Panc1 (cell line): ENCODE data around the gene PANK4. TPM values are rescaled to one million over a fixed set of nuclear protein-coding genes. Genes with fewer than 3 reads are reported as not detected.

Experiments
- ATAC-seq: fragments of 200-7000 bp; cut with Tn5 transposase; 2 replicates; pipeline ENCODE4 v1.9.1; 2020; ENCODE audit warnings: mild to moderate bottlenecking, moderate library complexity
- BruUV-seq: library from RNA; stranded (reverse); fragments of 400-500 nt; replicated peaks from 2 replicates; lab custom pipeline; 2021; lab: Mats Ljungman, UMichigan
- CTCF ChIA-PET: fragments of 300-600 bp; sonication (Branson Sonifier 250); formaldehyde crosslinking; loops from one replicate; lab custom pipeline; 2022; ENCODE audit warnings: antibody characterized with exemption; lab: Charles Lee
- POLR2A ChIA-PET: fragments of 300-600 bp; sonication (Branson Sonifier 250); formaldehyde crosslinking; loops from one replicate; lab custom pipeline; 2022; ENCODE audit warnings: antibody characterized with exemption; lab: Charles Lee
- DNase-seq: peaks from one replicate; pipeline ENCODE4 v3.0.0-alpha.2; 2010; ENCODE audit warnings: low read depth, low spot score
- H3K27ac ChIP-seq: 2 replicates; pipeline ENCODE4 v1.5.1; 2011; ENCODE audit warnings: mild to moderate bottlenecking, low read length, inconsistent platforms
- H3K27me3 ChIP-seq: fragments of 200-500 bp; sonication (Bioruptor generic); 2 replicates; pipeline ENCODE4 v1.6.0; 2014; ENCODE audit warnings: low read length, inconsistent platforms; ENCODE audit not compliant: control insufficient read depth, insufficient read depth
- H3K36me3 ChIP-seq: fragments of 200-500 bp; sonication (Bioruptor generic); 2 replicates; pipeline ENCODE4 v1.5.1; 2014; ENCODE audit warnings: inconsistent platforms, mild to moderate bottlenecking, low read length, moderate library complexity; ENCODE audit not compliant: control insufficient read depth, insufficient read depth
- H3K4me1 ChIP-seq: 2 replicates; pipeline ENCODE4 v1.5.1; 2011; ENCODE audit warnings: inconsistent platforms, mild to moderate bottlenecking, low read length, moderate library complexity; ENCODE audit not compliant: control insufficient read depth, insufficient read depth
- H3K4me3 ChIP-seq, 2 experiments: 2 replicates each; pipeline ENCODE4 v1.5.1; 2011 to 2012; ENCODE audit warnings: low read depth in 2 of 2, low read length in 2 of 2, mild to moderate bottlenecking in 2 of 2, inconsistent platforms in 1 of 2, moderate library complexity in 1 of 2
- H3K9me3 ChIP-seq: fragments of 200-500 bp; sonication (Bioruptor generic); 2 replicates; pipeline ENCODE4 v1.5.1; 2014; ENCODE audit warnings: low read depth, mild to moderate bottlenecking, inconsistent platforms, low read length, moderate library complexity; ENCODE audit not compliant: control insufficient read depth, insufficient read depth
- POLR2AphosphoS5 ChIP-seq: IDR thresholded peaks from 2 replicates; pipeline ENCODE4 v1.6.1; 2012; ENCODE audit warnings: mild to moderate bottlenecking, low read depth, low read length, moderate library complexity
- SIN3A ChIP-seq: IDR thresholded peaks from 2 replicates; pipeline ENCODE4 v1.6.1; 2012; ENCODE audit warnings: low read depth, mild to moderate bottlenecking, low read length, moderate library complexity, borderline replicate concordance; ENCODE audit not compliant: insufficient read depth
- TCF7L2 ChIP-seq: IDR thresholded peaks from 2 replicates; pipeline ENCODE4 v1.6.1; 2011; ENCODE audit warnings: mild to moderate bottlenecking, low read depth, low read length, inconsistent platforms
- in situ Hi-C: cut with HindIII; loops from 2 replicates; pipeline ENCODE4 v1.10.0; 2016; ENCODE audit warnings: low sequenced_read_pairs, low pct_unique_long_range_greater_than_20kb
- intact Hi-C: fragments of 100-400 bp; cut with micrococcal nuclease; formaldehyde crosslinking; loops from one replicate; pipeline ENCODE4 v1.10.0; 2022; ENCODE audit not compliant: unreplicated experiment
- total RNA-seq: library from RNA; stranded (reverse); gene quantifications from one replicate; pipeline ENCODE4 v1.2.1, GENCODE V29; 2021; ENCODE audit not compliant: unreplicated experiment
- TF ChIP-seq, protein P1 (sequence below), 2 experiments: IDR thresholded peaks; 2 replicates each; pipeline ENCODE4 v1.6.1; 2011 to 2012; ENCODE audit warnings: low read depth in 2 of 2, control low read depth in 1 of 2, low read length in 1 of 2, mild to moderate bottlenecking in 1 of 2, moderate library complexity in 1 of 2; ENCODE audit not compliant: insufficient read depth in 1 of 2
- TF ChIP-seq, protein P2 (sequence below): fragments of 450-650 bp; IDR thresholded peaks from 2 replicates; pipeline ENCODE4 v1.5.1; 2017; ENCODE audit warnings: mild to moderate bottlenecking

The PANK4 gene
- total RNA-seq, 1 experiment from 2014 or later: 35.9 TPM

DNA sequence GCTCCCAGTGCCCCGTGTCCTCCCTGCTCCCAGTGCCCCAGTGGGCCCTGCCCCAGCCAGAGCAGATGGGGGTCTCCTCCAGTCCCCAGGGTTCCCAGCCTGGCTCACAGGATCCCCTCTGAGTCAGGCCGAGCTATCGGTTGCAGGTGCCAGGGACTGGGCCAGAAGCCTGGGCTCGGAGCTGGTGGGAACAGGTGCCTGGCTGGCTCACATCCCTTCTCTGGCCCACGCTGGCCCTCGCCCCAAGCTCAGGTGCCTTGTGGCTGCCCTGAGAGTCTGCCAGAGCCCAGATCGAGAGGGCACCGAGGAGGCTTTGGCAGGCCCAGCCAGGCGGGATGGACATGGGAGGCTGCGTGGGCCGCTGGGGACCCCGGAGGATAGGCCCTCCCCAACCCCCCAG lies 31.4 kb downstream of the PANK4 start:
- Histone ChIP-seq H3K4me1 (peaks cover 29% of the 10 kb centered on the region), H3K9me3 (no peaks in the 10 kb centered on the region), H3K27ac (no peak overlapping the region), H3K4me3 (no peak overlapping the region), H3K36me3 (no peaks in the 10 kb centered on the region), H3K27me3 (no peaks in the 10 kb centered on the region)
- in situ Hi-C loops (no loop called here), intact Hi-C loops (loop anchor here (10.0 kb wide), 1 partner anchor 560 kb away; no protein-coding TSS in a partner anchor)
- TF ChIP-seq, protein P1, sequence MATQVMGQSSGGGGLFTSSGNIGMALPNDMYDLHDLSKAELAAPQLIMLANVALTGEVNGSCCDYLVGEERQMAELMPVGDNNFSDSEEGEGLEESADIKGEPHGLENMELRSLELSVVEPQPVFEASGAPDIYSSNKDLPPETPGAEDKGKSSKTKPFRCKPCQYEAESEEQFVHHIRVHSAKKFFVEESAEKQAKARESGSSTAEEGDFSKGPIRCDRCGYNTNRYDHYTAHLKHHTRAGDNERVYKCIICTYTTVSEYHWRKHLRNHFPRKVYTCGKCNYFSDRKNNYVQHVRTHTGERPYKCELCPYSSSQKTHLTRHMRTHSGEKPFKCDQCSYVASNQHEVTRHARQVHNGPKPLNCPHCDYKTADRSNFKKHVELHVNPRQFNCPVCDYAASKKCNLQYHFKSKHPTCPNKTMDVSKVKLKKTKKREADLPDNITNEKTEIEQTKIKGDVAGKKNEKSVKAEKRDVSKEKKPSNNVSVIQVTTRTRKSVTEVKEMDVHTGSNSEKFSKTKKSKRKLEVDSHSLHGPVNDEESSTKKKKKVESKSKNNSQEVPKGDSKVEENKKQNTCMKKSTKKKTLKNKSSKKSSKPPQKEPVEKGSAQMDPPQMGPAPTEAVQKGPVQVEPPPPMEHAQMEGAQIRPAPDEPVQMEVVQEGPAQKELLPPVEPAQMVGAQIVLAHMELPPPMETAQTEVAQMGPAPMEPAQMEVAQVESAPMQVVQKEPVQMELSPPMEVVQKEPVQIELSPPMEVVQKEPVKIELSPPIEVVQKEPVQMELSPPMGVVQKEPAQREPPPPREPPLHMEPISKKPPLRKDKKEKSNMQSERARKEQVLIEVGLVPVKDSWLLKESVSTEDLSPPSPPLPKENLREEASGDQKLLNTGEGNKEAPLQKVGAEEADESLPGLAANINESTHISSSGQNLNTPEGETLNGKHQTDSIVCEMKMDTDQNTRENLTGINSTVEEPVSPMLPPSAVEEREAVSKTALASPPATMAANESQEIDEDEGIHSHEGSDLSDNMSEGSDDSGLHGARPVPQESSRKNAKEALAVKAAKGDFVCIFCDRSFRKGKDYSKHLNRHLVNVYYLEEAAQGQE (IDR thresholded peaks at IDR 0.05; ENCODE audit: insufficient read depth in 1 of 2, low read depth in 2 of 2, low read length in 1 of 2): no peak
- TF ChIP-seq POLR2AphosphoS5 (no peak), SIN3A (no peak)
- ChIA-PET POLR2A (no interaction called here), CTCF (no interaction called here)
- no TSS peak for BruUV-seq
- DNase-seq: no peak
- no peak for ATAC-seq

DNA sequence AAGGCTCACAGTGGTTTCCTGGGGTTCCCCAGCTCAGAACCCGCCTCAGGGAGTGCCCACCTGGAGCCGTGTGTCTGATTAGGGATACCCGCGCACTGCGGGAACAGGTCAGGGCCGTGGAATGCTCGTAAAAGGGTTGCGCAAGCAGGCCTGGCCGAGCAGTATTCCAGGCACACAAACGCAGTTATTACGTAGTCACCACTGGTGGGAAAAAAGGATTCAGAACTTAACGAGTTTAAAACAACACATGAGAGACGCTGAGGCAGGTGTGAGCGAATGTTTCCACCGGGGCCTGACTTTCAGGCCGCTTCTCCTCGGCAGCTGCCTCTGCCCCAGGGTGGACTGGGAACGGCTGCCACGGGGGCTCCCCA lies 32.1 kb downstream of the PANK4 start:
- no peak overlapping the region for H3K4me3 ChIP-seq
- peak; percentile 45 for DNase-seq
- TF ChIP-seq, protein P2, sequence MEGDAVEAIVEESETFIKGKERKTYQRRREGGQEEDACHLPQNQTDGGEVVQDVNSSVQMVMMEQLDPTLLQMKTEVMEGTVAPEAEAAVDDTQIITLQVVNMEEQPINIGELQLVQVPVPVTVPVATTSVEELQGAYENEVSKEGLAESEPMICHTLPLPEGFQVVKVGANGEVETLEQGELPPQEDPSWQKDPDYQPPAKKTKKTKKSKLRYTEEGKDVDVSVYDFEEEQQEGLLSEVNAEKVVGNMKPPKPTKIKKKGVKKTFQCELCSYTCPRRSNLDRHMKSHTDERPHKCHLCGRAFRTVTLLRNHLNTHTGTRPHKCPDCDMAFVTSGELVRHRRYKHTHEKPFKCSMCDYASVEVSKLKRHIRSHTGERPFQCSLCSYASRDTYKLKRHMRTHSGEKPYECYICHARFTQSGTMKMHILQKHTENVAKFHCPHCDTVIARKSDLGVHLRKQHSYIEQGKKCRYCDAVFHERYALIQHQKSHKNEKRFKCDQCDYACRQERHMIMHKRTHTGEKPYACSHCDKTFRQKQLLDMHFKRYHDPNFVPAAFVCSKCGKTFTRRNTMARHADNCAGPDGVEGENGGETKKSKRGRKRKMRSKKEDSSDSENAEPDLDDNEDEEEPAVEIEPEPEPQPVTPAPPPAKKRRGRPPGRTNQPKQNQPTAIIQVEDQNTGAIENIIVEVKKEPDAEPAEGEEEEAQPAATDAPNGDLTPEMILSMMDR: no peak
- no peak for TF ChIP-seq SIN3A
- TF ChIP-seq POLR2AphosphoS5: no peak
- H3K36me3 ChIP-seq: no peaks in the 10 kb centered on the region
- no TSS peak for BruUV-seq
- ChIA-PET POLR2A (no interaction called here), CTCF (no interaction called here)
- H3K9me3 ChIP-seq: no peaks in the 10 kb centered on the region
- peak; percentile 71 for ATAC-seq
- intact Hi-C loops: loop anchor here (10.0 kb wide), 1 partner anchor 560 kb away; no protein-coding TSS in a partner anchor
- H3K4me1 ChIP-seq: peaks cover 22% of the 10 kb centered on the region
- H3K27me3 ChIP-seq: no peaks in the 10 kb centered on the region
- in situ Hi-C loops: no loop called here
- H3K27ac ChIP-seq: peak overlapping the region; percentile 48; the same call in 1 of the 2 replicates

DNA sequence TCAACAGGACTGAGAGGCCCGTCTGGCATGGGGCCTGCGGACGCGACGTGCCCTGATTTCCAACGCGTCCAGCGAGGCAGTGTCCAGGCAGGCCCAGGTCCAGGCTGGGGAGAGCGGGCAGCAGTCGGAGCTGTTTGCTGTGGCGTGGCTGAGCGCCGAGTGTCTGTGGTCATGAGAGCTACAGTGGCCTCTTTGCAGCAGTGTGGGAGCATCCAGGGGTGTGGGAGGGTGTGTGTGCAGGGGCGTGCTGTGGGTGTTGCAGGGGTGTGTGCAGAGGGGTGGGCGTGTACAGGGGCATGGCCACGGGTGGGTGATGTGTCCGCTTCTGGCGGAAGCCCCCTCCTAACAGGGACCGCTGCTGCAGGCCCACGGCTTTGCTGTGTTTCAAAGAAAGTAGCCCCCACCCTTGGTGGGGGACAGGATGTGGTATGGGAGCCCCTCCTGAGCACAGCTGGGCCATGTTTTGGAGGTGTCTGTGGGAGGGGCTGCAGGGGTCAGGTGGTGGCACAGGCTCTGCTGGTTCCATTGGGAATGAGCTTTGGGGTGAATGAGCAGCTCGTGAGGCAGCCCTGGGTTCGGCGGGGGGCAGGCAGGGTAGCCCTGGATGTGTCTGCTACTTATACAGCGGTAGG lies 32.6 kb downstream of the PANK4 start:
- no peaks in the 10 kb centered on the region for H3K27me3 ChIP-seq
- H3K4me3 ChIP-seq: no peak overlapping the region
- H3K4me1 ChIP-seq: peaks cover 22% of the 10 kb centered on the region
- intact Hi-C loops (loop anchor here (10.0 kb wide), 1 partner anchor 561 kb away; no protein-coding TSS in a partner anchor), in situ Hi-C loops (no loop called here)
- ATAC-seq (peak; percentile 3; the same call in 1 of the 2 replicates), DNase-seq (no peak)
- no peaks in the 10 kb centered on the region for H3K36me3 ChIP-seq
- no TSS peak for BruUV-seq
- CTCF ChIA-PET: interaction anchor here (0.6 kb wide), 1 partner anchor 14 kb away, joined by 3 read pairs; no protein-coding TSS in a partner anchor
- POLR2A ChIA-PET: no interaction called here
- H3K27ac ChIP-seq: peak overlapping the region; percentile 48; the same call in 1 of the 2 replicates
- H3K9me3 ChIP-seq: no peaks in the 10 kb centered on the region
- TF ChIP-seq, protein P2: no peak
- TF ChIP-seq TCF7L2 (no peak), SIN3A (no peak), POLR2AphosphoS5 (no peak)
- TF ChIP-seq, protein P1 (IDR thresholded peaks at IDR 0.05; ENCODE audit: insufficient read depth in 1 of 2, low read depth in 2 of 2, low read length in 1 of 2): no peak
